ACC112 (cell line): ENCODE measurements around the gene PSPH.
A peak's percentile ranks its signal among the peaks of the same experiment; 100 is the strongest.
"Not testable (repeated sequence)": the region's sequence is repeated elsewhere in the genome, so short reads cannot be mapped to it uniquely, and the experiment has no call there.

Source experiments
- H2AFZ ChIP-seq: fragments of 200-600 bp; sonication (generic); one replicate; pipeline ENCODE4 v1.6.0; 2017; ENCODE audit warnings: antibody characterized with exemption, low read length; ENCODE audit not compliant: unreplicated experiment
- H3K27ac ChIP-seq: fragments of 200-600 bp; sonication (generic); 2 replicates; pipeline ENCODE4 v1.5.1; 2014; ENCODE audit warnings: low read depth, mild to moderate bottlenecking, antibody characterized with exemption, low read length, moderate library complexity
- H3K27me3 ChIP-seq: fragments of 200-600 bp; sonication (generic); 2 replicates; pipeline ENCODE4 v1.6.1; 2014; ENCODE audit warnings: mild to moderate bottlenecking, antibody characterized with exemption, low read length, moderate library complexity, mixed read lengths; ENCODE audit not compliant: insufficient read depth
- H3K36me3 ChIP-seq: fragments of 200-600 bp; sonication (generic); 2 replicates; pipeline ENCODE4 v1.6.1; 2016; ENCODE audit warnings: mild to moderate bottlenecking, antibody characterized with exemption, low read length, moderate library complexity, mixed read lengths; ENCODE audit not compliant: insufficient read depth
- H3K4me1 ChIP-seq: fragments of 200-600 bp; sonication (generic); one replicate; pipeline ENCODE4 v1.6.1; 2016; ENCODE audit warnings: low read length, mixed read lengths; ENCODE audit not compliant: insufficient read depth, unreplicated experiment, control insufficient read depth
- H3K4me3 ChIP-seq: fragments of 200-600 bp; sonication (generic); 2 replicates; pipeline ENCODE4 v1.5.1; 2014; ENCODE audit warnings: mild to moderate bottlenecking, low read depth, low read length
- H3K79me2 ChIP-seq: fragments of 200-600 bp; sonication (generic); one replicate; pipeline ENCODE4 v1.6.0; 2016; ENCODE audit warnings: low read length; ENCODE audit not compliant: control insufficient read depth, unreplicated experiment, insufficient read depth

Gene PSPH

DNA sequence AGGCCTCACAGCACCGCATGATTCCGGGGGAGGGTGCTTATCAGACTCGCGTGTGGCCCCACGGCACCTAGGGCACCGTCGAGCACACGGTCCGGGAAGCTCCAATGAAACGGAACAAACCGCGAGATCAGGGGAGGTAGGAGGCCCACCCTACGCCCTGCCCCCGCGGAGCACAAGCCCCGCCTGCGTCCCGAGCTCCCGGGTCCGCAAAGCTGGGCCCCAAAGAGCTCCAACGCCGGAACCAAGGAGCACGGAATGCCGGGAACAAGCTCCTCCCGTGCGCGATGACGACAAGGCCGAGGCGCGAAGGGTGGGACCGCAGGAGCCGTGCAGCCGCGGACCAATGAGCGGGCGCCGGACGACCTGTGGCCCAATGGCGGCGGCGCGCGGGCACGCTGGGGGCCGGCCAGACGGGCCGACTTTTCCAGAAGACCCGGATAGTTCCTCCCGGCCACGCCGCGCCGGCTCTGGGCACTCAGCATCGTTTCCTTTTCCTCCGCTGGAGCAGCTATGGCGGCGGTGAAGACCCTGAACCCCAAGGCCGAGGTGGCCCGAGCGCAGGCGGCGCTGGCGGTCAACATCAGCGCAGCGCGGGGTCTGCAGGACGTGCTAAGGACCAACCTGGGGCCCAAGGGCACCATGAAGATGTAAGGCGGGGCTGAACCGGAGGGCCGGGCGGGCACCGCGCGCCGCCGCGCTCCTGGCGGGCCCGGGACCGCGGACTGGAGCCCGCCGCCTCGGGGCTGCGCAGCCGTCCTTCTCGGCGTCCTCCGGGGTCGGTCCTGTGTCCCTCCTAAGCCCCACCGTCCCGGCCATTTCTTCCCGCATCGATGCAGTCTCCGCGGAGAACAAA, at the start of gene PSPH, which contains the start of gene CCT6A:
Gene PSPH (minus strand): TSS at position 106 of the 853 bp plus-strand sequence. CDS start 30,232 bp downstream, outside the sequence.
Gene CCT6A (plus strand): TSS at position 427 of the 853 bp plus-strand sequence. CDS start 84 bp downstream, at position 511.
- Histone ChIP-seq H3K4me1 (peaks cover 46% of the 10 kb centered on the region), H3K36me3 (peaks cover 31% of the 10 kb centered on the region), H3K27ac (peak within 1 kb of the TSS; percentile 80), H3K79me2 (peaks cover 70% of the 10 kb centered on the region), H3K27me3 (no peaks in the 10 kb centered on the region), H3K4me3 (peak within 1 kb of the TSS; percentile 93), H2AFZ (peak within 1 kb of the TSS; percentile 72)

GRCh38 chr7:56099653-56100052, 48.4 kb upstream of the PSPH start:
- Histone ChIP-seq H3K79me2 (peaks cover 16% of the 10 kb centered on the region), H3K27ac (no peak overlapping the region), H3K27me3 (no peaks in the 10 kb centered on the region), H2AFZ (no peak overlapping the region), H3K4me1 (peaks cover 6% of the 10 kb centered on the region), H3K4me3 (no peak overlapping the region), H3K36me3 (peaks cover 17% of the 10 kb centered on the region; the same call in 1 of the 2 replicates)

GRCh38 chr7:56098187-56099008, 47.2 kb upstream of the PSPH start:
- not testable (repeated sequence) for H3K4me1 ChIP-seq, H3K27ac ChIP-seq, H3K27me3 ChIP-seq, H2AFZ ChIP-seq, H3K4me3 ChIP-seq, H3K79me2 ChIP-seq
- peaks cover 13% of the 10 kb centered on the region; the same call in 1 of the 2 replicates for H3K36me3 ChIP-seq

GRCh38 chr7:56097700-56098099, 46.5 kb upstream of the PSPH start:
- H2AFZ ChIP-seq: no peak overlapping the region
- H3K4me1 ChIP-seq: peaks cover 7% of the 10 kb centered on the region
- H3K27ac ChIP-seq: peak overlapping the region; percentile 22; the same call in 1 of the 2 replicates
- peaks cover 10% of the 10 kb centered on the region; the same call in 1 of the 2 replicates for H3K36me3 ChIP-seq
- H3K27me3 ChIP-seq: no peaks in the 10 kb centered on the region
- no peaks in the 10 kb centered on the region for H3K79me2 ChIP-seq
- no peak overlapping the region for H3K4me3 ChIP-seq

- no peak within 1 kb of the TSS for H3K4me3 ChIP-seq
- no peak within 1 kb of the TSS for H3K27ac ChIP-seq
- no peaks in the 10 kb centered on the region for H3K27me3 ChIP-seq
- peaks cover 12% of the 10 kb centered on the region for H3K4me1 ChIP-seq
- no peak within 1 kb of the TSS for H2AFZ ChIP-seq
- no peaks in the 10 kb centered on the region for H3K36me3 ChIP-seq
- no peaks in the 10 kb centered on the region for H3K79me2 ChIP-seq
Measured at GRCh38 chr7:56092789-56093531, 41.7 kb upstream of the PSPH start, which contains the start of gene PHKG1. Gene PHKG1, minus strand, starts transcription at chr7:56092952. Its CDS starts 4,011 bp downstream, at chr7:56088941.

DNA sequence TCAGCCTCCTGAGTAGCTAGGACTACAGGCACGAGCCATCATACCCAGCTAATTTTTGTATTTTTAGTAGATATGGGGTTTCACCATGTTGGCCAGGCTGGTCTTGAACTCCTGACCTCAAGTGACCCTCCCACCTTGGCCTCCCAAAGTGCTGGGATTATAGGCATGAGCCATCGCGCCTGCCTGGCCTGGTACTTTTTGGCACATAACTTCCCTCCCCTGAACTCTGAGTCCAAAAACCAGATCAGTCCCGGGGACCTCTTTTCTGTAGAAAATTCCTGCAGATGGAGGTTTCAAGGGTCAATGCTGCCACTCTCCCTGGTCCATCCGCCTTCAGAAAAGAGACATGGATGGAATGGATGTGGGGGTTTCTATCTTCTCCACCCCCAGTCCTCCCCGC, 41.1 kb upstream of the PSPH start:
- H3K27me3 ChIP-seq, H3K4me3 ChIP-seq, H3K79me2 ChIP-seq, H3K4me1 ChIP-seq, H3K36me3 ChIP-seq, H2AFZ ChIP-seq, H3K27ac ChIP-seq: not testable (repeated sequence)

GRCh38 chr7:56091591-56091990, 40.3 kb upstream of the PSPH start:
- Histone ChIP-seq H2AFZ (no peak overlapping the region), H3K27ac (no peak overlapping the region), H3K36me3 (no peaks in the 10 kb centered on the region), H3K4me3 (no peak overlapping the region), H3K79me2 (no peaks in the 10 kb centered on the region), H3K27me3 (no peaks in the 10 kb centered on the region), H3K4me1 (peaks cover 7% of the 10 kb centered on the region)

GRCh38 chr7:56087445-56087844, 36.2 kb upstream of the PSPH start:
- Histone ChIP-seq H3K79me2 (no peaks in the 10 kb centered on the region), H3K4me3 (no peak overlapping the region), H2AFZ (no peak overlapping the region), H3K36me3 (no peaks in the 10 kb centered on the region), H3K27me3 (no peaks in the 10 kb centered on the region), H3K27ac (no peak overlapping the region), H3K4me1 (peaks cover 3% of the 10 kb centered on the region)

- Histone ChIP-seq H3K4me3 (no peak overlapping the region), H3K79me2 (no peaks in the 10 kb centered on the region)
Measured at GRCh38 chr7:56086761-56087160, 35.5 kb upstream of the PSPH start.

DNA sequence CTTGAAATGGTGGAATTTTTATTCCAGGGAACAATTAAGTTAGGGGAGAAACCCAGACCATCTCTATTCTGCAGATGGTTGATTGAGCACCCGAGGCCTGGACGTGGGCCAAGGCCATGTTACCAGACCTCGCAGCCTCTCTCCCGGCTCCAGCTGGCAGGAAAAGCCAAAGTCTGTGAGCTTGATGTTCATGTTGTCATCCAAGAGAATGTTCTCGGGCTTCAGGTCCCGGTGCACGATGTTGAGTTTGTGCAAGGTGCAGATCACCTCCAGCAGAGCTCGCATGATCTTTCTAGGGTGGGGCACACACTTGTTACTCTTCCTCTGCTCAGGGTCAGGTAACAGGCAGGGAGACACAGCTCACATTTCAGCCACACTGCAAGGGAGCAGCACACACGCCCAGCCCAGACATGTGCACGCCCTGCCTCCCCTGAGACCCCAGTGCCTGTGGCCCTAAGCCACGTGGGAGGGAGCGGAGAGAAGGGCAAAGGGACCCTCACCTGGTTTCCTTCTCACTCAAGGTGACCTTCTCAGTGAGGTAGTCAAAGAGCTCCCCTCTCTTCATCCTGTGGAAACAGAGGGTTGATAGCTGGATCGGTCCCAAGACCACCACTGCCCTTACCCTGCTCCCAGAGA, 32.0 kb upstream of the PSPH start:
- H3K36me3 ChIP-seq: peaks cover 4% of the 10 kb centered on the region; the same call in 1 of the 2 replicates
- no peak overlapping the region for H2AFZ ChIP-seq
- peaks cover 11% of the 10 kb centered on the region for H3K4me1 ChIP-seq
- no peaks in the 10 kb centered on the region for H3K79me2 ChIP-seq
- H3K27me3 ChIP-seq: no peaks in the 10 kb centered on the region
- H3K4me3 ChIP-seq: no peak overlapping the region
- H3K27ac ChIP-seq: no peak overlapping the region

More at GRCh38 chr7:56086761-56087160, 35.5 kb upstream of the PSPH start:
- Histone ChIP-seq H3K4me1 (no peaks in the 10 kb centered on the region), H3K36me3 (no peaks in the 10 kb centered on the region), H2AFZ (no peak overlapping the region), H3K27me3 (no peaks in the 10 kb centered on the region), H3K27ac (no peak overlapping the region)
